Suprapubic skin (tissue), 4 donors: ENCODE data around the gene RAPGEF5. TPM values are rescaled to one million over a fixed set of nuclear protein-coding genes. Genes with fewer than 3 reads are reported as not detected.

Experiments
- DNase-seq, 2 donors: peaks; one replicate each; pipeline ENCODE4 v3.0.0-alpha.2; 2019; ENCODE audit warnings: low spot score in 2 of 2
- H3K27ac ChIP-seq: fragments of 200-600 bp; sonication (generic); one replicate; pipeline ENCODE4 v1.5.1; 2019
- H3K27me3 ChIP-seq: fragments of 200-600 bp; sonication (generic); one replicate; pipeline ENCODE4 v1.5.1; 2019
- H3K36me3 ChIP-seq: fragments of 200-600 bp; sonication (generic); one replicate; pipeline ENCODE4 v1.5.1; 2019
- H3K4me1 ChIP-seq: fragments of 200-600 bp; sonication (generic); one replicate; pipeline ENCODE4 v1.5.1; 2019
- H3K4me3 ChIP-seq: fragments of 200-600 bp; sonication (generic); one replicate; pipeline ENCODE4 v1.5.1; 2019; ENCODE audit warnings: mild to moderate bottlenecking
- H3K9me3 ChIP-seq: fragments of 200-600 bp; sonication (generic); one replicate; pipeline ENCODE4 v1.5.1; 2019
- CTCF ChIP-seq, 2 donors: fragments of 200-600 bp in 1 of 2; fragments of 450-650 bp in 1 of 2; sonication (generic) in 1 of 2; IDR thresholded peaks; one replicate each; pipeline ENCODE4 v1.5.1; 2016 to 2019; ENCODE audit warnings: antibody characterized with exemption in 2 of 2, mild to moderate bottlenecking in 1 of 2, moderate library complexity in 1 of 2
- EP300 ChIP-seq: sonication (generic); formaldehyde crosslinking; IDR thresholded peaks from one replicate; pipeline ENCODE4 v1.6.1; 2017; ENCODE audit warnings: antibody characterized with exemption
- POLR2A ChIP-seq, 2 donors: fragments of 450-650 bp; IDR thresholded peaks; one replicate each; pipeline ENCODE4 v1.6.1; 2017; ENCODE audit warnings: antibody characterized with exemption in 2 of 2, mild to moderate bottlenecking in 2 of 2, moderate library complexity in 2 of 2
- POLR2AphosphoS5 ChIP-seq, 3 donors: sonication (generic); formaldehyde crosslinking; IDR thresholded peaks; one replicate each; pipeline ENCODE4 v1.6.1; 2017; ENCODE audit warnings: antibody characterized with exemption in 3 of 3
- WGBS: methylation state at CpG from one replicate; pipeline ENCODE4 v1.1.5; 2018; 5-methylcytosine and 5-hydroxymethylcytosine counted together
- total RNA-seq, 4 donors: library from RNA; depleted of rRNA; stranded (reverse); fragments of >200 nt; gene quantifications; one replicate each; pipeline ENCODE4 v1.1.0, GENCODE V29; 2016

RAPGEF5 gene
- total RNA-seq, 4 donors from 2014 or later, result 22.6 to 88.5 (median 26.9) TPM

GRCh38 chr7:22129819-22130580 lies 227.0 kb downstream of the RAPGEF5 start:
- no peak for DNase-seq
- H3K27ac ChIP-seq, result no peak overlapping the region
- no peak overlapping the region for H3K4me3 ChIP-seq
- no peaks in the 10 kb centered on the region for H3K9me3 ChIP-seq
- H3K27me3 ChIP-seq, result no peaks in the 10 kb centered on the region
- 88% methylated on average over 4 of the region's 4 CpGs for WGBS
- TF ChIP-seq POLR2A (IDR thresholded peaks at IDR 0.05), result no peak
- TF ChIP-seq POLR2AphosphoS5 (IDR thresholded peaks at IDR 0.05), result no peak
- TF ChIP-seq EP300, result no peak
- TF ChIP-seq CTCF (IDR thresholded peaks at IDR 0.05), result no peak
- no peaks in the 10 kb centered on the region for H3K4me1 ChIP-seq
- peaks cover 30% of the 10 kb centered on the region for H3K36me3 ChIP-seq

- no peak overlapping the region for H3K27ac ChIP-seq
- DNase-seq, result no peak
- H3K36me3 ChIP-seq, result peaks cover 30% of the 10 kb centered on the region
- no peak for TF ChIP-seq POLR2AphosphoS5 (IDR thresholded peaks at IDR 0.05)
- no peak for TF ChIP-seq CTCF (IDR thresholded peaks at IDR 0.05)
- no peak for TF ChIP-seq POLR2A (IDR thresholded peaks at IDR 0.05)
- TF ChIP-seq EP300, result no peak
- H3K4me3 ChIP-seq, result no peak overlapping the region
- no peaks in the 10 kb centered on the region for H3K4me1 ChIP-seq
- no peaks in the 10 kb centered on the region for H3K27me3 ChIP-seq
- 61% methylated on average over 6 of the region's 6 CpGs for WGBS
- H3K9me3 ChIP-seq, result no peaks in the 10 kb centered on the region
Measured at GRCh38 chr7:22129166-22129565, 227.8 kb downstream of the RAPGEF5 start.

- H3K9me3 ChIP-seq, result no peaks in the 10 kb centered on the region
- 96% methylated on average over 4 of the region's 4 CpGs for WGBS
- no peak overlapping the region for H3K27ac ChIP-seq
- DNase-seq, result no peak
- no peak overlapping the region for H3K4me3 ChIP-seq
- H3K36me3 ChIP-seq, result peaks cover 26% of the 10 kb centered on the region
- no peaks in the 10 kb centered on the region for H3K27me3 ChIP-seq
- no peaks in the 10 kb centered on the region for H3K4me1 ChIP-seq
- TF ChIP-seq POLR2AphosphoS5 (IDR thresholded peaks at IDR 0.05) (no peak), POLR2A (IDR thresholded peaks at IDR 0.05) (no peak), EP300 (no peak), CTCF (IDR thresholded peaks at IDR 0.05) (no peak)
Measured at GRCh38 chr7:22128528-22128920, 228.4 kb downstream of the RAPGEF5 start.

- Histone ChIP-seq H3K9me3 (no peaks in the 10 kb centered on the region), H3K36me3 (peaks cover 25% of the 10 kb centered on the region), H3K27ac (no peak overlapping the region), H3K4me1 (no peaks in the 10 kb centered on the region), H3K4me3 (no peak overlapping the region), H3K27me3 (no peaks in the 10 kb centered on the region)
- 69% methylated on average over 6 of the region's 6 CpGs for WGBS
- no peak for DNase-seq
- TF ChIP-seq EP300, result no peak
- TF ChIP-seq CTCF (IDR thresholded peaks at IDR 0.05), result no peak
- TF ChIP-seq POLR2A (IDR thresholded peaks at IDR 0.05), result no peak
- no peak for TF ChIP-seq POLR2AphosphoS5 (IDR thresholded peaks at IDR 0.05)
Measured at GRCh38 chr7:22127835-22128527, 229.0 kb downstream of the RAPGEF5 start.

GRCh38 chr7:22125436-22125835 lies 231.5 kb downstream of the RAPGEF5 start:
- DNase-seq, result no peak
- Histone ChIP-seq H3K4me1 (no peaks in the 10 kb centered on the region), H3K9me3 (no peaks in the 10 kb centered on the region), H3K27ac (no peak overlapping the region), H3K36me3 (peaks cover 30% of the 10 kb centered on the region), H3K27me3 (no peaks in the 10 kb centered on the region), H3K4me3 (no peak overlapping the region)
- WGBS, result 69% methylated on average over 6 of the region's 6 CpGs
- TF ChIP-seq POLR2AphosphoS5 (IDR thresholded peaks at IDR 0.05) (no peak), CTCF (IDR thresholded peaks at IDR 0.05) (no peak), EP300 (no peak), POLR2A (IDR thresholded peaks at IDR 0.05) (no peak)
